Chondrocyte (in vitro differentiated cells): Measurements from ENCODE around the gene ANKMY1. TPM values are rescaled to one million over a fixed set of nuclear protein-coding genes. Genes with fewer than 3 reads are reported as not detected.

Experiments used
- DNase-seq: peaks from one replicate; pipeline ENCODE4 v3.0.0; 2021; ENCODE audit warnings: mixed read lengths, low spot score
- H3K27ac Mint-ChIP-seq: one replicate; pipeline ENCODE4 v1.8.0; 2021; ENCODE audit warnings: mild to moderate bottlenecking, moderate library complexity, mixed read lengths; ENCODE audit not compliant: unreplicated experiment
- H3K27me3 Mint-ChIP-seq: 2 replicates; pipeline ENCODE4 v1.8.0; 2021; ENCODE audit warnings: low read depth, mixed read lengths
- H3K36me3 Mint-ChIP-seq: 2 replicates; pipeline ENCODE4 v1.8.0; 2021; ENCODE audit warnings: low read depth, mixed read lengths
- H3K4me1 Mint-ChIP-seq: 2 replicates; pipeline ENCODE4 v1.8.0; 2021; ENCODE audit warnings: low read depth, mild to moderate bottlenecking, mixed read lengths
- H3K4me3 Mint-ChIP-seq: one replicate; pipeline ENCODE4 v1.8.0; 2021; ENCODE audit warnings: mild to moderate bottlenecking, moderate library complexity, mixed read lengths; ENCODE audit not compliant: unreplicated experiment
- H3K9me3 Mint-ChIP-seq: 2 replicates; pipeline ENCODE4 v1.8.0; 2021; ENCODE audit warnings: low read depth, mixed read lengths
- CTCF ChIP-seq: fragments of 200-600 bp; sonication (generic); IDR thresholded peaks from 2 replicates; pipeline ENCODE4 v1.5.0; 2021; ENCODE audit warnings: antibody characterized with exemption, mild to moderate bottlenecking, moderate library complexity
- total RNA-seq: library from RNA; stranded (reverse); gene quantifications from 3 replicates; pipeline ENCODE4 v1.2.1, GENCODE V29; 2021

Gene ANKMY1
- total RNA-seq, 1 donor from 2014 or later: 10.8 TPM

GRCh38 chr2:240596080-240596460 lies 38.3 kb upstream of the ANKMY1 start:
- H3K4me1 Mint-ChIP-seq: no peaks in the 10 kb centered on the region
- H3K36me3 Mint-ChIP-seq: peaks cover 3% of the 10 kb centered on the region
- no peak for DNase-seq
- H3K4me3 Mint-ChIP-seq: no peak overlapping the region
- H3K27me3 Mint-ChIP-seq: no peaks in the 10 kb centered on the region
- H3K9me3 Mint-ChIP-seq: no peaks in the 10 kb centered on the region
- TF ChIP-seq CTCF: no peak
- no peak overlapping the region for H3K27ac Mint-ChIP-seq

- DNase-seq: peak; percentile 81
- no peak overlapping the region for H3K27ac Mint-ChIP-seq
Measured at GRCh38 chr2:240595381-240596079, 37.7 kb upstream of the ANKMY1 start.

GRCh38 chr2:240594511-240595380 lies 37.0 kb upstream of the ANKMY1 start:
- no peak overlapping the region for H3K4me3 Mint-ChIP-seq
- no peaks in the 10 kb centered on the region for H3K9me3 Mint-ChIP-seq
- no peak overlapping the region for H3K27ac Mint-ChIP-seq
- H3K36me3 Mint-ChIP-seq: peaks cover 2% of the 10 kb centered on the region
- H3K4me1 Mint-ChIP-seq: no peaks in the 10 kb centered on the region
- no peak for TF ChIP-seq CTCF
- DNase-seq: peak; percentile 90
- no peaks in the 10 kb centered on the region for H3K27me3 Mint-ChIP-seq

More at GRCh38 chr2:240595381-240596079, 37.7 kb upstream of the ANKMY1 start:
- no peaks in the 10 kb centered on the region for H3K9me3 Mint-ChIP-seq
- peak; percentile 43 for TF ChIP-seq CTCF
- no peaks in the 10 kb centered on the region for H3K27me3 Mint-ChIP-seq
- peaks cover 3% of the 10 kb centered on the region for H3K36me3 Mint-ChIP-seq
- no peaks in the 10 kb centered on the region for H3K4me1 Mint-ChIP-seq
- H3K4me3 Mint-ChIP-seq: no peak overlapping the region

- H3K4me1 Mint-ChIP-seq: peaks cover 3% of the 10 kb centered on the region
- H3K4me3 Mint-ChIP-seq: no peak overlapping the region
- H3K27ac Mint-ChIP-seq: no peak overlapping the region
- no peak for TF ChIP-seq CTCF
- no peaks in the 10 kb centered on the region for H3K9me3 Mint-ChIP-seq
- peak; percentile 89 for DNase-seq
- no peaks in the 10 kb centered on the region for H3K27me3 Mint-ChIP-seq
- peaks cover 2% of the 10 kb centered on the region for H3K36me3 Mint-ChIP-seq
Measured at GRCh38 chr2:240593703-240594451, 36.1 kb upstream of the ANKMY1 start.
